OCI-LY7 (cell line): Measurements from ENCODE around the gene MTHFD2L.

ENCODE experiments used
- CTCF ChIP-seq: fragments of 200-600 bp; sonication (generic); conservative IDR thresholded peaks from 2 replicates; pipeline ENCODE4 v1.5.1; 2014; ENCODE audit warnings: mild to moderate bottlenecking, antibody characterized with exemption, low read length, moderate library complexity, mixed read lengths
- EZH2phosphoT487 ChIP-seq: fragments of 200-600 bp; sonication (generic); IDR thresholded peaks from 2 replicates; pipeline ENCODE4 v1.6.1; 2018; ENCODE audit warnings: low read depth, borderline replicate concordance, mild to moderate bottlenecking, mixed run types, antibody characterized with exemption, low read length, moderate library complexity, mixed read lengths

GRCh38 chr4:74338792-74339333 is 180.9 kb downstream of the MTHFD2L start:
- TF ChIP-seq CTCF, result no peak
- TF ChIP-seq EZH2phosphoT487, result no peak
